ENCODE measurements around the gene NCAM2. TPM values are rescaled to one million over a fixed set of nuclear protein-coding genes. Genes with fewer than 3 reads are reported as not detected.

The NCAM2 gene
- total and polyA plus RNA-seq, 4 donors: 0.45 to 11.7 (median 5.8) TPM

DNA sequence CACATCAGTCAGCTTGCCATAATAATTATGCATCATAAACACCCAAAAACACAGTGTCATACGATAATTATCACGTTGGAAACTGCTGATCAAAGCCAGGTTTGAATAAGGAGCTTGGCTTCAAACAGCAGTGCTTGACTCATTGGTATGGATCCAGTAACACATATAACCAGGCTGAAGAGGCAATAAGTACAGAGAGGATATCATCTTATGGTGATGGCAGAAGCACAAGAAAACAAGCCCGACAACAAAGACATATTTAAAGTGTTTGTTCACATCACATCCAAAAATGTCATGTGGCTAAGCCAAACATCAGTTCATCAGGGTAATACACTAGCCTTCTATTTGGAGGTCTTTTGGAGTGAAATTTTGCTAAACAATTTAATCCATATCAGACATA, 389.7 kb downstream of the NCAM2 start:
- no peaks in the 10 kb centered on the region for H3K27me3 ChIP-seq (ENCODE audit: control insufficient read depth in 3 of 3, insufficient read depth in 3 of 3, low read length in 2 of 3)
- peak in 1 of 3 donors; percentile 72 for DNase-seq
- TF ChIP-seq, protein P1, sequence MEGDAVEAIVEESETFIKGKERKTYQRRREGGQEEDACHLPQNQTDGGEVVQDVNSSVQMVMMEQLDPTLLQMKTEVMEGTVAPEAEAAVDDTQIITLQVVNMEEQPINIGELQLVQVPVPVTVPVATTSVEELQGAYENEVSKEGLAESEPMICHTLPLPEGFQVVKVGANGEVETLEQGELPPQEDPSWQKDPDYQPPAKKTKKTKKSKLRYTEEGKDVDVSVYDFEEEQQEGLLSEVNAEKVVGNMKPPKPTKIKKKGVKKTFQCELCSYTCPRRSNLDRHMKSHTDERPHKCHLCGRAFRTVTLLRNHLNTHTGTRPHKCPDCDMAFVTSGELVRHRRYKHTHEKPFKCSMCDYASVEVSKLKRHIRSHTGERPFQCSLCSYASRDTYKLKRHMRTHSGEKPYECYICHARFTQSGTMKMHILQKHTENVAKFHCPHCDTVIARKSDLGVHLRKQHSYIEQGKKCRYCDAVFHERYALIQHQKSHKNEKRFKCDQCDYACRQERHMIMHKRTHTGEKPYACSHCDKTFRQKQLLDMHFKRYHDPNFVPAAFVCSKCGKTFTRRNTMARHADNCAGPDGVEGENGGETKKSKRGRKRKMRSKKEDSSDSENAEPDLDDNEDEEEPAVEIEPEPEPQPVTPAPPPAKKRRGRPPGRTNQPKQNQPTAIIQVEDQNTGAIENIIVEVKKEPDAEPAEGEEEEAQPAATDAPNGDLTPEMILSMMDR (IDR thresholded peaks at IDR 0.05; ENCODE audit: control extremely low read depth, extremely low read depth): no peak
- no peak overlapping the region for H3K9ac ChIP-seq (ENCODE audit: insufficient read depth in 1 of 2, low read length in 2 of 2)
- H3K9me3 ChIP-seq (ENCODE audit: control insufficient read depth in 4 of 4, insufficient read depth in 3 of 4, low read length in 3 of 4): no peaks in the 10 kb centered on the region
- no peak overlapping the region for H3K27ac ChIP-seq (ENCODE audit: low read depth in 1 of 2, low read length in 1 of 2)
- H3K36me3 ChIP-seq (ENCODE audit: control insufficient read depth in 4 of 4, insufficient read depth in 4 of 4, low read length in 4 of 4): no peaks in the 10 kb centered on the region
- H3K4me1 ChIP-seq (ENCODE audit: control insufficient read depth in 5 of 5, insufficient read depth in 5 of 5, low read length in 5 of 5): peaks cover 0 to 6% (median 0%) of the 10 kb centered on the region in 5 donors
- no peak overlapping the region for H3K4me3 ChIP-seq
- ATAC-seq (ENCODE audit: insufficient read depth, low FRiP score): no peak
- 59 to 78% methylated on average over 3 of the region's 3 CpGs for WGBS, 2 donors

DNA sequence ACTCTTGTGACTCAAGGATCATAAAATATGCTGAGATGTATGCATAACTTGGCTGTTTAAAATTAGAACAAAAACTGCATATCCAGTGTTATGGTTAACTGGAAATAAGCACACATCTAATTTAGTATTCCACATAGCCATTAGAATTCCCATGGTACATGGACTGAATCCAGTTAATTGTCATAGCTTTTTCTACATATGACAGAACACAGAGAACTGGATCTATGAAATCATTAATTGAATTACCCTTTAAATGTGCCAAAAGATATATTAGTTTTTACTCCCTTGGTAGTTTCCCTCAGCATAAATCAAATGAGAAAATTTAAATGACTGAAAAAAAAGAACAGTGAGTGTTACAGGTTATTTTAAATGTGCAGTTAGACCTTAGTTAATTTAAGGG, 395.9 kb downstream of the NCAM2 start:
- Histone ChIP-seq H3K4me3 (no peak overlapping the region), H3K36me3 (ENCODE audit: control insufficient read depth in 4 of 4, insufficient read depth in 4 of 4, low read length in 4 of 4) (no peaks in the 10 kb centered on the region), H3K27ac (ENCODE audit: low read depth in 1 of 2, low read length in 1 of 2) (no peak overlapping the region), H3K27me3 (ENCODE audit: control insufficient read depth in 3 of 3, insufficient read depth in 3 of 3, low read length in 2 of 3) (no peaks in the 10 kb centered on the region), H3K4me1 (ENCODE audit: control insufficient read depth in 5 of 5, insufficient read depth in 5 of 5, low read length in 5 of 5) (no peaks in the 10 kb centered on the region), H3K9me3 (ENCODE audit: control insufficient read depth in 4 of 4, insufficient read depth in 3 of 4, low read length in 3 of 4) (peaks cover 0 to 12% (median 5%) of the 10 kb centered on the region in 4 donors), H3K9ac (ENCODE audit: insufficient read depth in 1 of 2, low read length in 2 of 2) (no peak overlapping the region)
- TF ChIP-seq, protein P1 (IDR thresholded peaks at IDR 0.05; ENCODE audit: control extremely low read depth, extremely low read depth): no peak
- ATAC-seq (ENCODE audit: insufficient read depth, low FRiP score) (no peak), DNase-seq (no peak)

DNA sequence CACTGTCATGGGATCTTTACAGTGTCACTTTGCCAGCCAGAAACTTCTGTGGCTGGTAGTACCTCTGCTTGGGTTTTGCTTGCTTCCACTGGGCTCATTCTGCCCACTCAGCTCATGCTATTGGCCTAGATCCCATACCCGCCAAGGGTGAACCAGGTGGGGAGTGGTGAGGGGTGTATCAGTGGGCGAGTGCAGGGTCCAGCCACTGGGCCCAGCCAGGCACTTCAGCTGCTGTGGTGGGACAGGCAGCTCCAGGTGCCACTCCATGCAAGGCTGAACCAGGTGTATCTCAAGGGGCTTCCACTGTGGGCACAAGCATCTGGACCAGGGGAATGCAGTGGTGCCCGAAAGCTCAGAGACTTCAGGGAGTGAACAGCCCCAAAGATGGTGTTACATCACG, 398.2 kb downstream of the NCAM2 start:
- Histone ChIP-seq H3K27me3 (ENCODE audit: control insufficient read depth in 3 of 3, insufficient read depth in 3 of 3, low read length in 2 of 3) (no peaks in the 10 kb centered on the region), H3K9me3 (ENCODE audit: control insufficient read depth in 4 of 4, insufficient read depth in 3 of 4, low read length in 3 of 4) (peaks cover 0 to 12% (median 5%) of the 10 kb centered on the region in 4 donors), H3K4me3 (no peak overlapping the region), H3K9ac (ENCODE audit: insufficient read depth in 1 of 2, low read length in 2 of 2) (no peak overlapping the region), H3K36me3 (ENCODE audit: control insufficient read depth in 4 of 4, insufficient read depth in 4 of 4, low read length in 4 of 4) (no peaks in the 10 kb centered on the region), H3K27ac (ENCODE audit: low read depth in 1 of 2, low read length in 1 of 2) (no peak overlapping the region), H3K4me1 (ENCODE audit: control insufficient read depth in 5 of 5, insufficient read depth in 5 of 5, low read length in 5 of 5) (no peaks in the 10 kb centered on the region)
- 88 to 93% methylated on average over 4 of the region's 4 CpGs for WGBS, 2 donors
- DNase-seq: no peak
- TF ChIP-seq, protein P1 (IDR thresholded peaks at IDR 0.05; ENCODE audit: control extremely low read depth, extremely low read depth): no peak
- no peak for ATAC-seq (ENCODE audit: insufficient read depth, low FRiP score)

DNA sequence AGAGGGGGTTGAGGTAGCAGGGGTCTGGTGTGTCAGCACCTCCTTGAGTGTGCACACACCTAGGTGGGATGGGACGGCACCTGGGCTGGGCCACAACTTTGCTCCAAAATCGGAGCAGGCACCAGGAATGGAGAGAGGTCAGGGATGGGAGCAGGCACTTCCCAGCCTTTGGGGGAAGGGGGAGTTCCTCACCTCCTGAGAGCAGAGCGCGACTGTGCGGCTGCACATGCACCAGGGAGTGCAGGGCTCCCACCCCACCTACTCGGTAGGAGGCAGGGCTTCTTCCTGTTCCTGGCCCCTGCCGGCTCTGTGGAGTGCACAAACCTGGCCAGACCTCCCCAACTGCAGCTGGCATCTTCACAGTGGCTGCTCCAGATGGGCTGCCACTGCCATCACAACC, 399.3 kb downstream of the NCAM2 start:
- ATAC-seq (ENCODE audit: insufficient read depth, low FRiP score) (no peak), DNase-seq (no peak)
- H3K9ac ChIP-seq (ENCODE audit: insufficient read depth in 1 of 2, low read length in 2 of 2): no peak overlapping the region
- H3K27ac ChIP-seq (ENCODE audit: low read depth in 1 of 2, low read length in 1 of 2): no peak overlapping the region
- 91 to 93% methylated on average over 7 of the region's 7 CpGs for WGBS, 2 donors
- peaks cover 0 to 12% (median 5%) of the 10 kb centered on the region in 4 donors for H3K9me3 ChIP-seq (ENCODE audit: control insufficient read depth in 4 of 4, insufficient read depth in 3 of 4, low read length in 3 of 4)
- no peak overlapping the region for H3K4me3 ChIP-seq
- no peaks in the 10 kb centered on the region for H3K4me1 ChIP-seq (ENCODE audit: control insufficient read depth in 5 of 5, insufficient read depth in 5 of 5, low read length in 5 of 5)
- TF ChIP-seq, protein P1 (IDR thresholded peaks at IDR 0.05; ENCODE audit: control extremely low read depth, extremely low read depth): no peak
- no peaks in the 10 kb centered on the region for H3K36me3 ChIP-seq (ENCODE audit: control insufficient read depth in 4 of 4, insufficient read depth in 4 of 4, low read length in 4 of 4)
- no peaks in the 10 kb centered on the region for H3K27me3 ChIP-seq (ENCODE audit: control insufficient read depth in 3 of 3, insufficient read depth in 3 of 3, low read length in 2 of 3)
